ENCODE results near the gene MORN2. TPM values are rescaled to one million over a fixed set of nuclear protein-coding genes. Genes with fewer than 3 reads are reported as not detected.

MORN2 gene
- total and polyA plus RNA-seq, 2 of the 13 experiments (the other 11 are each of a cell fraction or from before 2014, with no cell fraction given) = 7.0 to 28.0 TPM

- TF ChIP-seq ZNF296 (CRISPR knock-in tag; conservative IDR thresholded peaks at IDR 0.05) (no peak), ELF1 (CRISPR knock-in tag; IDR thresholded peaks at IDR 0.05) (no peak), ZNF496 (CRISPR knock-in tag; IDR thresholded peaks at IDR 0.05; ENCODE audit: insufficient replicate concordance) (no peak), NFIC (IDR thresholded peaks at IDR 0.05; ENCODE audit: low read length) (peak; percentile 67; the same call in 1 of the 2 replicates), AHDC1 (CRISPR knock-in tag; IDR thresholded peaks at IDR 0.05; ENCODE audit: borderline replicate concordance) (peak; percentile 89), FOXP1 (IDR thresholded peaks at IDR 0.05) (no peak; the same call in 1 of the 2 replicates), FOXP1 (CRISPR knock-in tag; IDR thresholded peaks at IDR 0.05) (peak; percentile 19; the same call in 1 of the 2 replicates), KDM5A (IDR thresholded peaks at IDR 0.05; ENCODE audit: borderline replicate concordance, low read length) (no peak), PBX2 (CRISPR knock-in tag; IDR thresholded peaks at IDR 0.05) (no peak), ZNF331 (CRISPR knock-in tag; IDR thresholded peaks at IDR 0.05) (no peak), MAX (IDR thresholded peaks at IDR 0.05) (peak; percentile 35), FOXA1 (IDR thresholded peaks at IDR 0.05) (no peak), FOXA1 (CRISPR knock-in tag; IDR thresholded peaks at IDR 0.05) (peak; percentile 53; the same call in 1 of the 2 replicates), HHEX (CRISPR knock-in tag; IDR thresholded peaks at IDR 0.05) (no peak), NFRKB (IDR thresholded peaks at IDR 0.05) (no peak), SKI (IDR thresholded peaks at IDR 0.05; ENCODE audit: partially characterized antibody) (peak; percentile 37), FOSL2 (CRISPR knock-in tag; IDR thresholded peaks at IDR 0.05) (peak; percentile 98), MYC (CRISPR knock-in tag; IDR thresholded peaks at IDR 0.05; ENCODE audit: borderline replicate concordance) (no peak), ZNF20 (CRISPR knock-in tag; IDR thresholded peaks at IDR 0.05) (0 out of 2 replicates have a peak, but pooled peaks have one; percentile 76), KMT2B (CRISPR knock-in tag; IDR thresholded peaks at IDR 0.05) (0 out of 2 replicates have a peak, but pooled peaks have one; percentile 43), HINFP (CRISPR knock-in tag; IDR thresholded peaks at IDR 0.05; ENCODE audit: low read depth) (no peak), MTF2 (CRISPR knock-in tag; IDR thresholded peaks at IDR 0.05; ENCODE audit: borderline replicate concordance) (no peak), DPF2 (CRISPR knock-in tag; IDR thresholded peaks at IDR 0.05; ENCODE audit: borderline replicate concordance, low read depth) (peak; percentile 73), ZNF232 (CRISPR knock-in tag; IDR thresholded peaks at IDR 0.05; ENCODE audit: borderline replicate concordance) (no peak)
Observed at GRCh38 chr2:38907743-38908562, 32.2 kb downstream of the MORN2 start (continued).
